ENCODE results near the gene ITFG1. TPM values are rescaled to one million over a fixed set of nuclear protein-coding genes. Genes with fewer than 3 reads are reported as not detected.

The ITFG1 gene
- total RNA-seq, 1 experiment from 2014 or later, result 18.0 TPM

GRCh38 chr16:47449788-47450187 lies 11.1 kb downstream of the ITFG1 start:
- Histone ChIP-seq H2BK120ac (ENCODE audit: low read depth, low read length, poor library complexity, severe bottlenecking) (no peak overlapping the region), H3K18ac (ENCODE audit: insufficient read length, low read depth, low read length) (no peak overlapping the region), H3K23me2 (ENCODE audit: insufficient read length, low read depth, low read length, poor library complexity, severe bottlenecking) (no peaks in the 10 kb centered on the region), H3K4ac (ENCODE audit: low read depth, low read length) (no peak overlapping the region), H3K79me2 (ENCODE audit: insufficient read depth, low read length) (no peaks in the 10 kb centered on the region), H3K56ac (ENCODE audit: insufficient read length, low read depth, low read length) (no peak overlapping the region), H4K8ac (replicated peaks; ENCODE audit: insufficient read length, low read depth, low read length) (no peak overlapping the region), H2BK20ac (ENCODE audit: low read depth, low read length, poor library complexity, severe bottlenecking) (no peak overlapping the region), H3K27me3 (ENCODE audit: insufficient read depth, low read length) (no peaks in the 10 kb centered on the region), H2AFZ (ENCODE audit: low read length) (no peak overlapping the region), H2BK15ac (ENCODE audit: low read depth, low read length) (no peak overlapping the region), H3K14ac (ENCODE audit: insufficient read depth, low read length) (no peak overlapping the region), H3T11ph (ENCODE audit: low read length) (no peak overlapping the region), H2BK12ac (ENCODE audit: insufficient read length, low read depth, low read length) (no peak overlapping the region), H4K91ac (ENCODE audit: insufficient read length, low read depth, low read length) (no peak overlapping the region), H3K9ac (ENCODE audit: extremely low read depth, insufficient read length, low read length) (no peak overlapping the region), H3K79me1 (ENCODE audit: insufficient read depth, low read depth, low read length, poor library complexity, severe bottlenecking) (no peaks in the 10 kb centered on the region), H3K27ac (ENCODE audit: insufficient read length, low read depth, low read length) (no peak overlapping the region), H3K9me3 (ENCODE audit: control insufficient read depth, low read depth, low read length) (no peaks in the 10 kb centered on the region), H2AK5ac (ENCODE audit: insufficient read length, low read length) (no peak overlapping the region), H4K5ac (ENCODE audit: insufficient read length, low read depth, low read length) (no peak overlapping the region), H3K4me2 (ENCODE audit: insufficient read depth, insufficient read length, low read length) (no peak overlapping the region), H2BK5ac (ENCODE audit: insufficient read length, low read length) (no peak overlapping the region), H4K20me1 (ENCODE audit: control insufficient read depth, insufficient read depth, insufficient read length) (no peaks in the 10 kb centered on the region), H3K23ac (ENCODE audit: insufficient read length, low read depth, low read length) (no peak overlapping the region), H3K4me1 (ENCODE audit: insufficient read depth, low read length) (no peaks in the 10 kb centered on the region)
- Mint-ChIP-seq H3K27me3 (ENCODE audit: low read depth) (no peaks in the 10 kb centered on the region), H3K36me3 (ENCODE audit: insufficient read depth in 1 of 3, low read depth in 3 of 3) (peaks cover 8 to 33% (median 28%) of the 10 kb centered on the region in 3 experiments; a peak in 6 of 7 replicates), H3K27ac (no peak overlapping the region), H3K4me3 (no peak overlapping the region), H3K9me3 (no peaks in the 10 kb centered on the region), H3K4me1 (peaks cover 7 to 8% of the 10 kb centered on the region in 2 experiments)
- WGBS (ENCODE audit: extremely low coverage, insufficient read length, low lambda C conversion rate), result no CpG with 5 or more reads among the region's 3 CpGs
- no peak for DNase-seq
- no peak for TF ChIP-seq CTCF (conservative IDR thresholded peaks at IDR 0.05)
